Fibroblast of lung (primary cell): ENCODE results near the gene NTN1.

Source experiments
- EZH2 ChIP-seq: IDR thresholded peaks from 2 replicates; pipeline ENCODE4 v1.5.1; 2012; ENCODE audit warnings: low read length, control low read depth, mild to moderate bottlenecking; ENCODE audit errors: missing control alignments
- TF ChIP-seq, protein P1 (sequence below), 2 donors: IDR thresholded peaks in 1 of 2; conservative IDR thresholded peaks in 1 of 2; 1 replicate in 1 of 2; 2 replicates in 1 of 2; pipeline ENCODE4 v1.5.1; 2011 to 2012; ENCODE audit warnings: low read length in 2 of 2, control low read depth in 1 of 2, inconsistent platforms in 1 of 2, low read depth in 1 of 2, mild to moderate bottlenecking in 1 of 2

DNA sequence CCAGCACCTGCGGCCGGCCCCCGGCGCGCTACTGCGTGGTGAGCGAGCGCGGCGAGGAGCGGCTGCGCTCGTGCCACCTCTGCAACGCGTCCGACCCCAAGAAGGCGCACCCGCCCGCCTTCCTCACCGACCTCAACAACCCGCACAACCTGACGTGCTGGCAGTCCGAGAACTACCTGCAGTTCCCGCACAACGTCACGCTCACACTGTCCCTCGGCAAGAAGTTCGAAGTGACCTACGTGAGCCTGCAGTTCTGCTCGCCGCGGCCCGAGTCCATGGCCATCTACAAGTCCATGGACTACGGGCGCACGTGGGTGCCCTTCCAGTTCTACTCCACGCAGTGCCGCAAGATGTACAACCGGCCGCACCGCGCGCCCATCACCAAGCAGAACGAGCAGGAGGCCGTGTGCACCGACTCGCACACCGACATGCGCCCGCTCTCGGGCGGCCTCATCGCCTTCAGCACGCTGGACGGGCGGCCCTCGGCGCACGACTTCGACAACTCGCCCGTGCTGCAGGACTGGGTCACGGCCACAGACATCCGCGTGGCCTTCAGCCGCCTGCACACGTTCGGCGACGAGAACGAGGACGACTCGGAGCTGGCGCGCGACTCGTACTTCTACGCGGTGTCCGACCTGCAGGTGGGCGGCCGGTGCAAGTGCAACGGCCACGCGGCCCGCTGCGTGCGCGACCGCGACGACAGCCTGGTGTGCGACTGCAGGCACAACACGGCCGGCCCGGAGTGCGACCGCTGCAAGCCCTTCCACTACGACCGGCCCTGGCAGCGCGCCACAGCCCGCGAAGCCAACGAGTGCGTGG is 1.5 kb downstream of the NTN1 start:
- TF ChIP-seq, protein P1, sequence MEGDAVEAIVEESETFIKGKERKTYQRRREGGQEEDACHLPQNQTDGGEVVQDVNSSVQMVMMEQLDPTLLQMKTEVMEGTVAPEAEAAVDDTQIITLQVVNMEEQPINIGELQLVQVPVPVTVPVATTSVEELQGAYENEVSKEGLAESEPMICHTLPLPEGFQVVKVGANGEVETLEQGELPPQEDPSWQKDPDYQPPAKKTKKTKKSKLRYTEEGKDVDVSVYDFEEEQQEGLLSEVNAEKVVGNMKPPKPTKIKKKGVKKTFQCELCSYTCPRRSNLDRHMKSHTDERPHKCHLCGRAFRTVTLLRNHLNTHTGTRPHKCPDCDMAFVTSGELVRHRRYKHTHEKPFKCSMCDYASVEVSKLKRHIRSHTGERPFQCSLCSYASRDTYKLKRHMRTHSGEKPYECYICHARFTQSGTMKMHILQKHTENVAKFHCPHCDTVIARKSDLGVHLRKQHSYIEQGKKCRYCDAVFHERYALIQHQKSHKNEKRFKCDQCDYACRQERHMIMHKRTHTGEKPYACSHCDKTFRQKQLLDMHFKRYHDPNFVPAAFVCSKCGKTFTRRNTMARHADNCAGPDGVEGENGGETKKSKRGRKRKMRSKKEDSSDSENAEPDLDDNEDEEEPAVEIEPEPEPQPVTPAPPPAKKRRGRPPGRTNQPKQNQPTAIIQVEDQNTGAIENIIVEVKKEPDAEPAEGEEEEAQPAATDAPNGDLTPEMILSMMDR (conservative IDR thresholded peaks at IDR 0.05 in 1 of 2, IDR thresholded peaks at IDR 0.05 in 1 of 2; ENCODE audit: low read depth in 1 of 2, low read length in 2 of 2): no peak
- peak; percentile 95 for TF ChIP-seq EZH2
